GM21423 (cell line): ENCODE measurements around the gene KPNB1.

ENCODE experiments used
- ATAC-seq: cut with Tn5 transposase; IDR thresholded peaks from one replicate; pipeline ENCODE4 v1.9.1; 2021; ENCODE audit warnings: mild to moderate bottlenecking, moderate library complexity; ENCODE audit not compliant: unreplicated experiment

Gene KPNB1

DNA sequence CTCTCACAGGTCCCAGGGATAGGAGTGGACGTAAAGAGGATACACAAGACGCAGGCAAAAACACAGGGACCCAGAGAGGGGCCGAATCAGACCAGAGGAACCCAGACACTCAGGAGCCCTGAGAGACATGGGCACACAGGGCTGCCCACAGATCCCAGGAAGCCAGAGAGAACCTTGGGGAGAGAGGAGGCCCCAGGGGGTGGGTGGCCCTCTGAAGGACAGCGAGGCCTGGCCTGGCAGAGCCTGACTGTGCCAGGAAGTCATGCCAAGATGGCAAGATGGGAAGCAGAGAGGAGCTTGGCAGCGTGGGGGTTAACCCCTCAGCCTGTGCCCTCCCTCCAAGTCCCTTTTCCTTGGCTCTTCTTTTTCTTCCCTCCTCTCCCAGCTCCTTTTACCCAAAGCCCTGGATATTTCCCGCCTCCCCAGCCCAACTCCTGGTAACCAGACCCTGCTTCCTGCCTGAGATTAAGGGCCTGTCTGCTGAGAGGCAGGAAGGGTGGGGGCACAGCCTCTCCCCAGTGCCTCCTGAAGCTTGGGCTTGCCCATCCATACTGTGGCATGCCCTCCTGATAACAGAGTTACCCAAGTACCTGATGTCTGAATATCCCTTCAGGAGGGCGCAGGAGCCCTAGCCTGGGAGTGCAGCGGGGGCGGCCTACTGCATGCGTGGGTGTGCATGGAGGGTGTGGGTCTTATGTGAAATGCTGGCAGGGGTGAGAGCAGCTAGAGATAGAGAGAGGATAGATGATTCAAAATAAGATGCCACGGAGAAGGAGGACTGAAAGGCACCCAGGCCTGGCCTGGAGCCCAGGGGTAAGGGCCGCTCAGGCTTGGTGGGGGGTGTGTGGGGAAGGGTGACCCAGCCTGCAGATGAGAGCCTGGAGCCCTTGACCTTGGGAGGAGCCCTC, 77.3 kb downstream of the KPNB1 start:
- no peak for ATAC-seq

DNA sequence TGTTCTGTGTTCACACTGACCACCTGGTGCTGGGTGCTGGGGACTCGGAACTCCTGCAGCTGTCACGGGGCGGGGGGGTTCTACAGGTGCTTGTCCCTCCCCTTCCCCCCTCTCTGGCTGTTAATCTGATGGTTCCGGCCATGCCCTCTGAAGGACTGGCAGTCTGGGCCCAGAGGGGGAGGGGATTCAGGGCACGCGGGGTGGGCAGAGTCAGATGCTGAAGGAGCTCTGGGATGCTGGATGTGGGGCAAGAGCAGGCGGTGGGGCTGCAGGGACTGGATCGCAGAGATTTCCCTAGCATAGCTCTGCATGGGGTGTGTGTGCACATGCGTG, 78.0 kb downstream of the KPNB1 start:
- no peak for ATAC-seq

DNA sequence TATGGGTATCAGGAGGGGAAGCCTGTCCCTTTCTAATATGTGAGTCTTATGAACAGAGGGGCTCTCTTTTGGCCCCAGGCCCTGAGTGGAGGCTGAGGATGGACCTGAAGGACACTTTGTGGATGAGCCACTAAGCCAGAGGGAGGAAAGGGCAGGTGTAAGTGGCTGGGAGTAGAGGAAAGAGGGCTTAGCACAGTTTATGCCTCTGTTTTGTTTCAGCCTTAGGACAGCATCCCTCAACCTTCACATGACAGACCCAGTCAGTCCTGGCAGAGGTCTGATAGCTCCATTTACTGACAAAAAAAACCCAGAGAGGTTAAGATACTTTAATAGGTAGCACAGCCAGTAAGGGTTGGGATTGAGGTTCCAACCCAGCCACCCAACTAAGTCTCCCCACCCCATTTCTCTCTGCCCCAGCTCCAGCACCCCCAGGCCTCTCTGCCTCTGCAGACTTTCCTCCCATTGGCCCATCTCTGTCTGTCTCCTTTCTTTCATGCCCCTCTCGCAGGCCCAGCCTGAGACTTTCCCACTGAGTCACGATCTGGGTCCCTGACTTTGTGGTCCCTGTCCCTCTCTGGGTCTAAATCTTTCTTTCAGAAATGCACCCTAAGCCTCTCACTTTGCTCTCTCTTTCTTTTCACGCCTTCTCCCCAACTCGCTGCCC, 78.6 kb downstream of the KPNB1 start:
- no peak for ATAC-seq

DNA sequence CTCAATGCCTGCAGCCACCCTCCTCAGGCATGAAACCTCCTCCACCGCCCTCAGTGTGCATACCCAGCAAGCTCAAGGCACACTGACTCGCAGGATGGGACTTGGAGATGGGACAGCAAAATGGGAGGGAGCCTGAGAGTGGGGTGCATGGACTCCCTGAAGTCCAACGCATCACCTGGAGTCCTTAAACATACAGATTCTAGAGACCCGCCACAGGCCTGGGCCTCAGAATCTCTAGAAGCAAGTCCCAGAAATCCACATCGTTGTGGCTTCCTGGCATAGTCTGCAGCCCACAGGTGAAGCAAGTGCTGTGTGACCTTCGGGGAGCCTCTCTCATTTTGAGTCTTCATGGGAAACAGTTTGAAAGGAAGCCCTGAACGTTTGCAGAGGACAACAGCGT, 79.8 kb downstream of the KPNB1 start:
- no peak for ATAC-seq

DNA sequence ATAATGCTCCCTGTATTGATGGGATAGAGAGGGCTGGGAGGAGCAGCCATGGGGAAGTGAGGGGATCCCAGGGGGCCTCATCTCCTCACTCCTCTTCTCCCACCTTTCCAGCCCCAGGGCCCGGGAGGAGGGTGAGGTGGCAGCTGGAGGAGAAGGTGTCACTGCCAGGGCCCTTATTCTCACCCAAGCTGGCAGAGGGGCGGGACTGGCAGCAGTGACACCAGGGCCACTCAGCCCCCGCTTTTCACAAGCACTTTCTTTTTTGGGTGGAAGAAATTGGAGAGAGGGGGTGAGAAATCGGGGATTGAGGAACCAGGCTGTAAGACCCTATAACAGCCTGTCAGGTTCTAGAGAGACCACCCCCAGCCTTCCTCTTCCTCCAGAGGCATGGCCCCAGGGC, 81.0 kb downstream of the KPNB1 start:
- no peak for ATAC-seq

DNA sequence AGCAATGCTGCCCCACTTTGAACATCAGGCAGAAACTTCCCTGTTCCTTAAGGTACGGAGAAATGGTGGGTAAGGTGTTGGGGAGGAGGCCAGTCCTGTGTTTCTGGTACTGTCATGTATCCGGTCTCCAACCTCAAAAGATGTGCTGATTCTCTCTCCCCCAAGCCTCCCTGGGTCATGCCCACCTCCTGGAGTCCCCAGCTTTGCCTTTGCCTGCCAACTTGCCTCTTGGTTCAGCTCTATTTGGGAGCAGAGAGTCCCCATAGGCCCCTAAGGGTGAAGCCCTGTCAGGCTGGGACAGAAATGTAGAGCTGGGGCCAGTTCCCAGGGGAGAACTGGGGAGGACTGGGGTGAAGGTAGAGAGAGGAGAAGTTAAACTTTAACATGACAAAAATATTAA, 81.7 kb downstream of the KPNB1 start:
- no peak for ATAC-seq

DNA sequence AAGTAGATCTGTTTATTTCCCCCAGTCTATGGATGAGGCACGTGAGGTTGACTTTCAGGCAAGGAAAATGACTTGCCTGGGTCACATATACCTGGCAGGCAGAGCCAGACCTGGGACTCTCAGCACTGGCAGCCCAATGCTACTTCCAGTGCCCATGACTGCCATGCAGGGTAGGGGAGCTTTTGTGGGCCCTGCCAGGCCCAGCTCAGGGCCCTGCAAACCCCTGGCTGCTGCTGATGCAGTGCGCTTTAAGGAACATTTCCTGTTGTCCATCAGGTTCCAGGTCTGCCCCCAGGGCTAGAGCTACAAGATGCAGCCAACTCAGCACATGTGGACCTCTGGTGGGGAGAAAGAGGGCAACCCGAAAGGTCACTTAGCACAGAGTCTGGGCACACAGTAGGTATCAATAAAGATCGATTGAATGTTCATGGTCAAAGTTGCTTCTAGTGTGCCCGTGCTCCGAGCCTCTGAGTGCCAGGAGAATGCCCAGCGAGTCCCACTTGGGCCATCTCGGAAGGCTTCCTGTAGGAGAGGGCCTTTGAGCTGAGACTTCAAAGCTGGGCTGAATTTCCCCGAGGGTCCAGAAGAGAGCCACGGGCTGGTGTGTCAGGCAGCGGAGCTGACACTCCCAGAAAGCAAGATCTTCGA, 82.8 kb downstream of the KPNB1 start:
- ATAC-seq: no peak

DNA sequence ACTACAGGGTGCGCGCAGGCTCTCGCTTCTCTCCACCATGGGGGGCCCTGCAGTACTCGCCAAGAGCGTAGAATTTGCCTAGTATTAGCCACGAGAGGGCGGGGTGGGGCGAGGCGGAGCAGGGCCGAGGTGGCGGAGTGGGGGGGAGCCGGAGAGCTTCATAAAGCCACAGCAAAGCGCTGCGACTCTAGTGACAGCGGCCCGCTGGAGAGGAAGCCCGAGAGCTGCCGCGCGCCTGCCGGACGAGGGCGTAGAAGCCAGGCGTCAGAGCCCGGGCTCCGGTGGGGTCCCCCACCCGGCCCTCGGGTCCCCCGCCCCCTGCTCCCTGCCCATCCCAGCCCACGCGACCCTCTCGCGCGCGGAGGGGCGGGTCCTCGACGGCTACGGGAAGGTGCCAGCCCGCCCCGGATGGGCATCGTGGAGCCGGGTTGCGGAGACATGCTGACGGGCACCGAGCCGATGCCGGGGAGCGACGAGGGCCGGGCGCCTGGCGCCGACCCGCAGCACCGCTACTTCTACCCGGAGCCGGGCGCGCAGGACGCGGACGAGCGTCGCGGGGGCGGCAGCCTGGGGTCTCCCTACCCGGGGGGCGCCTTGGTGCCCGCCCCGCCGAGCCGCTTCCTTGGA, 83.4 kb downstream of the KPNB1 start, which contains the start of gene TBX21:
Gene TBX21, plus strand, starts transcription at position 190 of the 627 bp plus-strand sequence. Its CDS starts 219 bp downstream, at position 409.
- ATAC-seq: peak; percentile 69

DNA sequence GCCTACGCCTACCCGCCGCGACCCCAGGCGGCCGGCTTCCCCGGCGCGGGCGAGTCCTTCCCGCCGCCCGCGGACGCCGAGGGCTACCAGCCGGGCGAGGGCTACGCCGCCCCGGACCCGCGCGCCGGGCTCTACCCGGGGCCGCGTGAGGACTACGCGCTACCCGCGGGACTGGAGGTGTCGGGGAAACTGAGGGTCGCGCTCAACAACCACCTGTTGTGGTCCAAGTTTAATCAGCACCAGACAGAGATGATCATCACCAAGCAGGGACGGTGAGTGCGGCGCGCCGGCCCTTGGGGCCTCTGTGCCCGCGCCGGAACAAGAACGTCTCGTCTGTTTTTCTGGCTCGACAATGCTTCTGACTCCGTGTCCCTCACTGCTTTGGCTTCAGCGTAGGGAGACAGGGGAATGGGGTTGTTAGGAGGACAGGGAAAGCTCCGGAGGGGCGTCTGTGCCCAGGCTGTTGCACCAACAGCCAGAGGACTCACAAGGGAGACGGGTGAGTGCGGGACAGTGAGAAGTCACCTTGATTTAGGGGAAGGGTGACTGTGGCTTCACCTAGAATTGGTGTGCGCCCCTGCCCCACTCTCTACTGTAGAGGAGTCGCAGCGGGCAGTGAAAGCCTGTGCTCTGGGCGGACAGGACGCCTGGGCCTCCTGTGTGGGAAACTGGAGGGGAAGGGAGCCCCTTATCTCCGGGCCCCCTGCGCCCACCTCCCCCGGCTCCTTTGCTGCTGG, 84.1 kb downstream of the KPNB1 start:
- peak; percentile 10 for ATAC-seq

DNA sequence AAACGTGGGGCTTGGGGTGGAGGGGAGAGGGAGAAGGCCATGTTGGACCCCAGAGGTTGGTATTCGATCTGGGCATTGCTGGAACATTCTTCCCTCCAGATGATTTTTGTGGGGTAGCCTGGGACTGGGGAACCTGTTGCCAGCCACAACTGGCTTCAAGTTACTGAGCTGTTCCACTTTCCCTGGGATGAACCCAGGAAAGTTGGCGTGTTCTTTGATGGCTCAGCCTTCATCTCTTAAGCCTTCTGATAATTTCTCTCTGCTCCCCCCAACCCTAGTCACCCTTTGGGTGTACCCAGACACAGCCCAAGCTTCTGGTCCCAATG, 85.4 kb downstream of the KPNB1 start:
- ATAC-seq: no peak
